IPS-NIHi7 (cell line): ENCODE results near the gene SSTR3.
"Not testable (repeated sequence)": the region's sequence is repeated elsewhere in the genome, so short reads cannot be mapped to it uniquely, and the experiment has no call there.

ENCODE experiments used
- DNase-seq: peaks from one replicate; pipeline ENCODE4 v3.0.0; 2012; ENCODE audit warnings: mixed read lengths; ENCODE audit errors: extremely low spot score

Gene SSTR3

GRCh38 chr22:37182101-37182948, 30.0 kb downstream of the SSTR3 start:
- DNase-seq, result no peak

DNA sequence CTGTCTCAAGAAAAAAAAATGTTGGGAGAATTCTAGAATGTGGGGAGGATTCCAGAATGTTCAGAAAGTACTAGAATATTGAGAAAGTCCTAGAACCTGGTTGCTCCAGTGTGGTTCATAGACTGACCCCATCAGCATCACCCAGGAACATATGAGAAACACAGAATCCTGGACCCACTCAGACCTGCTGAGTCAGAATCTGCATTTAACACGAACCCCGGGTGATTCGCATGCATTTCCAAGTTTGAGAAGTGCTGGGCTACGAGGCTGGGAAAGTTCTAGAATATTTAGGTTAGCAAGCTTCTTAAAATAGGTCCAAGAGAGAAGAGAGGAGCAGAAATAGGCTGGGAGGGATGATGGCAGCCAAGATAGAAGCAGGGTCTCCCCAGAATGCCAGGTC, 30.6 kb downstream of the SSTR3 start:
- DNase-seq, result no peak

GRCh38 chr22:37180531-37181231, 31.6 kb downstream of the SSTR3 start:
- DNase-seq, result no peak

- no peak for DNase-seq
Observed at GRCh38 chr22:37179622-37180420, 32.5 kb downstream of the SSTR3 start.

GRCh38 chr22:37179126-37179470, 33.2 kb downstream of the SSTR3 start:
- no peak for DNase-seq

DNA sequence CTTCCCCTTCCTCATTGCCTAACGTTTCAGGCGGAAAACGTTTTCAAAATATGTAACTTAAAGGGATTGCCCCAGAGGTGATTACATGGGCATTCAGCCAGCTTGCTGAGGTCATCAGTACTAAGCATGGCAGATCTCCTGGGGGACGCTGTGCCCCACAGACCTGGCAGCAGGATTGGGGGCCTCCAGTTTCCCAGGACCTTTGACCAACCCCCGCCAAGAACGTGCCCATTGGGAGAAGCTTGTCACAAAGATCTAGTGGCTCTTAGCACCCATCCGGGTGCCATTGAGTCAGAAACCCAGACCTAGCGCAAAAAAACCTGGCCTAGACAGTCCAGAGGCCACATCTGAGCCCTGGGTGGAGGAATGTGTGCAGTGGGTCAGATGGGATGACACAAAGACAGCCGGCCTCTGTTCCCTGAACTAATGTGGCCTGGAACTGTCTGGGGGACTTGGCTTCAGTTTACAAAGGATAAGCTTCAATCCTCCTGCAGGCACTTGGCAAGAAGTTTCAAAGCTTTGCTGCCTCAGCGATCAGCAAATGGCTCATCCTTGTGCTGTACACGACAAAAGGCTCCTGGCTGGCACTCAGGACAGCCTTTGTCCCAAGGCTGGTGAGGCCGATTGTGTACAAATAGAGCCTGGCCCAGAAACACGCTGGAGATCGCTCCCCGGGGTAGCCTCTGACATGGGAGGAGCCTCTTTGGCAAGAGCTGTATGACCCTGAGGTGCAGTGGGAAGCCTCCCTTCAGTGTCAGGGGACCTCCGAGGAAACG, 33.7 kb downstream of the SSTR3 start:
- no peak for DNase-seq

DNA sequence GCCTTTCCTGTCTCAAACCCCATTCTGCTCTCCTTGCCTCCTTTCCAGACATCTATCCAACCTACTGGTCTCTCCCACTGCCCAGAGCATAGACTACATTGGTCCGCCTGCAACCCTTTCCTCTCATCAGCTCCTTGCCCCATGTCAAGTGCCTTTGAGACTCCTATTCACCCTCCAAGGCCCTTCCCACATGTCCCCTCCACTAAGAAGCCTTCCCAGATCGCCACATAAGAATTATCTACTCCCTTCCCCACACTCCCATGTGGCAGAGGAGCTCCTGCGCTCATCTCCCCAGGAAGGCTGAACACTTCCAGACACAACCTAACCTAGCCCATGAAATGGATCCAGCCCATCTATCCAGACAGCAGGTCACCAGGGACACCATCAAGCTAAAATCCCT, 34.5 kb downstream of the SSTR3 start:
- DNase-seq, result no peak

DNA sequence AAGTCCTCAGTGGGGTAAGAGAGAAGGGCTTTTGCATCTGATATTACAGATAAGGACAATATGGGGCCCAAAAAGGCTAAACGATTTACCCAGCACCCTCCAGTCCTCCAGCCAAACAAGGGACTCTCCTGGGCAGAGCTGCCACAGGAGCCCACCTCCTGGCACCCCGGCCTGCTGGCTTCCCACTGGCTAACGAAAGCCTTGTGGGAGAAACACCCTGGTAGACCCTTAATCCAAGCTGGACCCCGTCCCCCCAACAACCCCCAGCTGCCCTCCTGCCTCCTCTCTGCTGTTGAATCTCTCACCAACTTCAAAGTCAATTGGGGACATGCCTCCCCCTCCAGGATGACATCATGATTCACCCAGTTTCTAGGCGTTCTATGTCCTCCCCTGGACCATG, 35.1 kb downstream of the SSTR3 start:
- DNase-seq, result no peak

GRCh38 chr22:37176464-37177061, 35.7 kb downstream of the SSTR3 start:
- DNase-seq, result no peak

DNA sequence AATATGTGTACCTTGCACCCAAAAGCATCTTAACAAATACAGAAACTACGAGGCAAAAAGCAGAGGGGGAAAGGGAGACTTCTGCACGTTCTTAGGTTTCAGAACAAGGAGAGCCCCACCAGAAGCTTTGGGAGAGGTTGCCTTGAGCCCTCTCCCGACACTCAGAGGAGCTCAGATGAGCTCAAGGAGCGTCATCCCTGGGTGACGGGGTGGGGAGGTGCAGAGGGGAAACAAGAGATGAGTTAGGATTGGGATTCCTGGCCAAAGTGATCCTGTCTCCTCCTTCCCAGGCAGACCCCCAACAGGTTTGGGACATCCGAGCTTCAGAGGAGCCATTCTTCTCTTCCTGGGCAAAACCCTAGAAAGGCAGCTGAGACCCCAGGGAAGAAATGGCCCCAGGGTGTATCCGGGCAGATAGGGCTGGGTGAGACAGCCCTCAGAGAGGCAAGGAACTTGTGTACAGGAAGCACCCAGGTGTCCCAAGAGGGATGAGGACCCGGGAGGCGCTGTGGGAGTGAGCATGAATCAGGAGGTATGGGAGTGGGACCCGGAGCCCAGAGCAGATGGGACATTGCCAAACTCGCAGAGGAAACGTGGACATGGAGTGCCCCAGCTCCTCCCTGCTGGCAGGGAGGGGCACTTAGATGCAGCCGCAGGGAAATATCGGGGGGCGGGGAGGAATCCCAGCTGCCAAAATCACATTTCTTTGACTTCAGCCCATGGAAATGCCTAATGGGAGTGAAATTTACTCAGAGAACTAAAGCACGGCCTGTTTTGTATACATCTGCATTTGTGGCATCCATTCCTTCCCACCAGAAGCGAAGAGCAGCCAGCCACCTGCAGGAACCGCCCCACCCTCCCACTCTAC, 36.6 kb downstream of the SSTR3 start:
- DNase-seq, result no peak

DNA sequence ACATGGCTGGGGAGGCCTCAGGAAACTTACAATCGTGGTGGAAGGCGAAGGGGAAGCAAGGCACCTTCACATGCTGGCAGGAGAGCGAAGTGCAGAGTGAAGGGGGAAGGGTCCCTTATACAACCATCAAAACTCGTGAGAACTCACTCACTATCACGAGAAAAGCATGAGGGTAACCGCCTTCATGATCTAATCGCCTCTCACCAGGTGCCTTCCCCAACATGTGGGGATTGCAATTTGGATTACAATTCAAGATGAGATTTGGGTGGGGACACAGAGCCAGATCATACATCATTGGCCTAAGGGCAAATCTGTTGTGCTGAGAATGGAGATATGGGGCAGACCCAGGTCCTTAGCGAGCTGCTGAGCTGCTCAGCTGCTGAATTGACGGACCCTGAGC, 37.3 kb downstream of the SSTR3 start:
- DNase-seq, result no peak

DNA sequence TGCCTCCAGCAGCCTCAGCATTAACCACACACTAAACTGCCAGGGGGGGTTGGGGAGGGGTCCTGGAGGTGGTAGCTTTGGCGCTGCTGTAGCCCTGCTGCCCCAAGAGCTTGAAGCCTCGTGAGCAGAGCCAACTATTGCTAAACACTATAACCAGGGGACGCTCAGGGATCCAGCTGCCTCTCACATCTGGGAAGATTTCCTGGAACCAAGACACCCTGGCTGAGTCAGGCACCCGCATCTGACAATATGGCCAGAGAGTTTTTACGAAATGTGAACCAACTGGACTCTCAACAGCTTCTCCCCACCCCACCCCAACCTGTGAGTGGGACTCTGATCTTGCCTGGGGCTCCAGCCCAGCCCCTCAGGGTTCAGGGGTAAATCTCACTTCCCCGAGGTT, 38.6 kb downstream of the SSTR3 start:
- DNase-seq, result no peak

- no peak for DNase-seq
Observed at GRCh38 chr22:37172266-37173245, 39.7 kb downstream of the SSTR3 start.

GRCh38 chr22:37171662-37172061, 40.6 kb downstream of the SSTR3 start:
- DNase-seq, result no peak

- DNase-seq, result not testable (repeated sequence)
Observed at GRCh38 chr22:37170689-37171405, 41.4 kb downstream of the SSTR3 start.

GRCh38 chr22:37169947-37170688, 42.2 kb downstream of the SSTR3 start:
- DNase-seq, result no peak

DNA sequence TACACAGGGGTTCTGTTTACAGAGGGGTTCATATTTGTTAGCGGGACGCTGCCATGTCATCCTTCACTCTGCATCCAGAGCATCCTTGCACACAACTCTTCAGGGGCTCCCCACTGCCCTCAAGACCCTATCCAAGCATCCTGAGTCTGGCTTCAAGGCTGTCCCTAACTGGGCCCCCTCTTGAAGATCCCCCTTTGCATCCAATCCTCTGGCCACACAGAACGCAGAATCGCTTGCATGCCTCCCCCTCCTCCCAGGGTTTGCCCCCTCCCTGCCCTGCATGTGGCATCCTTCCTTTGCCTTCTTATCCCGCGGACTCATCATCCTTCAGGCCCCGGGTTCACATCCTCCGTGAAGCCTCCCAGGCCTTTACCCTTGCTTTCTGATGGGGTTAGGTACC, 42.9 kb downstream of the SSTR3 start:
- no peak for DNase-seq
